DOHH2 (cell line): ENCODE results near the gene VAV2.

ENCODE experiments used
- H3F3A ChIP-seq: fragments of 200-600 bp; sonication (generic), shearing (Covaris generic); 2 replicates; pipeline ENCODE4 v1.6.0; 2016; ENCODE audit warnings: antibody characterized with exemption, mild to moderate bottlenecking; ENCODE audit not compliant: control insufficient read depth, insufficient read depth
- H3K27ac ChIP-seq: fragments of 200-600 bp; sonication (generic); 2 replicates; pipeline ENCODE4 v1.5.1; 2014; ENCODE audit warnings: low read depth, mild to moderate bottlenecking, low read length, moderate library complexity
- H3K27me3 ChIP-seq: fragments of 200-600 bp; sonication (generic); 2 replicates; pipeline ENCODE4 v1.6.1; 2014; ENCODE audit warnings: mild to moderate bottlenecking, low read length, mixed read lengths; ENCODE audit not compliant: control insufficient read depth
- H3K36me3 ChIP-seq: fragments of 200-600 bp; sonication (generic); 2 replicates; pipeline ENCODE4 v1.6.1; 2014; ENCODE audit warnings: mild to moderate bottlenecking, low read length, moderate library complexity, mixed read lengths; ENCODE audit not compliant: control insufficient read depth
- H3K4me1 ChIP-seq: fragments of 200-600 bp; sonication (generic); 2 replicates; pipeline ENCODE4 v1.6.1; 2014; ENCODE audit warnings: mild to moderate bottlenecking, low read length, mixed read lengths; ENCODE audit not compliant: control insufficient read depth
- H3K4me2 ChIP-seq: fragments of 200-600 bp; sonication (generic); 2 replicates; pipeline ENCODE4 v1.6.0; 2014; ENCODE audit warnings: mild to moderate bottlenecking, low read length, moderate library complexity
- H3K4me3 ChIP-seq: fragments of 200-600 bp; sonication (generic); 2 replicates; pipeline ENCODE4 v1.5.1; 2014; ENCODE audit warnings: mild to moderate bottlenecking, low read length, mixed read lengths
- H3K79me2 ChIP-seq: fragments of 200-600 bp; sonication (generic); 2 replicates; pipeline ENCODE4 v1.6.1; 2014; ENCODE audit warnings: mild to moderate bottlenecking, low read length, mixed read lengths; ENCODE audit not compliant: control insufficient read depth
- H3K9me2 ChIP-seq: fragments of 200-600 bp; sonication (generic); replicated peaks from 2 replicates; pipeline ENCODE4 v1.6.1; 2014; ENCODE audit warnings: mild to moderate bottlenecking, low read length, mixed read lengths; ENCODE audit not compliant: control insufficient read depth
- H3K9me3 ChIP-seq: fragments of 200-600 bp; sonication (generic); 2 replicates; pipeline ENCODE4 v1.6.1; 2014; ENCODE audit warnings: antibody characterized with exemption, low read length, mixed read lengths; ENCODE audit not compliant: control insufficient read depth, insufficient read depth
- H4K20me1 ChIP-seq: fragments of 200-600 bp; sonication (generic); 2 replicates; pipeline ENCODE4 v1.6.0; 2014; ENCODE audit warnings: low read depth, mild to moderate bottlenecking, antibody characterized with exemption, low read length, moderate library complexity; ENCODE audit not compliant: control insufficient read depth, insufficient read depth
- CTCF ChIP-seq: fragments of 200-600 bp; sonication (generic); IDR thresholded peaks from one replicate; pipeline ENCODE4 v1.5.1; 2014; ENCODE audit warnings: antibody characterized with exemption, mild to moderate bottlenecking, low read depth, low read length; ENCODE audit not compliant: poor library complexity, severe bottlenecking
- EZH2phosphoT487 ChIP-seq: fragments of 200-600 bp; sonication (generic); IDR thresholded peaks from 2 replicates; pipeline ENCODE4 v1.6.1; 2017; ENCODE audit warnings: borderline replicate concordance, mild to moderate bottlenecking, antibody characterized with exemption, low read length, moderate library complexity, mixed read lengths

VAV2 gene

GRCh38 chr9:133948561-133949485 is 43.3 kb downstream of the VAV2 start:
- Histone ChIP-seq H3K27ac (no peak overlapping the region), H3F3A (no peaks in the 10 kb centered on the region), H3K4me1 (peaks cover 56% of the 10 kb centered on the region), H3K9me3 (no peaks in the 10 kb centered on the region), H3K79me2 (peaks cover 88% of the 10 kb centered on the region), H3K4me2 (no peak overlapping the region), H3K27me3 (no peaks in the 10 kb centered on the region), H4K20me1 (no peaks in the 10 kb centered on the region), H3K9me2 (no peaks in the 10 kb centered on the region), H3K4me3 (no peak overlapping the region), H3K36me3 (peaks cover 3% of the 10 kb centered on the region; the same call in 1 of the 2 replicates)
- TF ChIP-seq EZH2phosphoT487, result no peak
- TF ChIP-seq CTCF, result no peak

DNA sequence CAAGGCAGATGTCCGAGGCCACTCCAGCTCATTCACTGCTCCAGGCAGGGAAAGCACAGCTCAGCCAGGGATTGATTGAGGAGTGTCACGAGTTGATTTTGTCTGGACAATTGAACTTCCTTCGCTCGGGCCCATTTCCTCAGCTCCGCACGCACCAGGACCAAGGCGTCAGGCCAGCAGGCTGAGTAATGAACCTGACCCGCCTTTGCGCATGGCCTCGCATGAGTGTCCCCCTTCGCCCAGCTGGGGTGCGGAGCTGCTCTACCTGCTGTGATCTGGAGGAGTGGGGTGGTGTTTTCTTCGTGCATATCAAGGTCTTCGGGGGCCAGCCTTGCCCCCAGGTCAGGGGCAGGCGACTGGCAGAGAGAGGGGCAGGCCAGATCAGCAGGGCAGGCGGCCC is 44.0 kb downstream of the VAV2 start:
- H3K9me2 ChIP-seq, result no peaks in the 10 kb centered on the region
- no peaks in the 10 kb centered on the region for H3K27me3 ChIP-seq
- no peak overlapping the region for H3K4me2 ChIP-seq
- peaks cover 85% of the 10 kb centered on the region for H3K79me2 ChIP-seq
- H3K9me3 ChIP-seq, result no peaks in the 10 kb centered on the region
- no peaks in the 10 kb centered on the region for H3F3A ChIP-seq
- no peaks in the 10 kb centered on the region for H4K20me1 ChIP-seq
- H3K4me3 ChIP-seq, result no peak overlapping the region
- no peak overlapping the region for H3K27ac ChIP-seq
- H3K36me3 ChIP-seq, result peaks cover 3% of the 10 kb centered on the region; the same call in 1 of the 2 replicates
- H3K4me1 ChIP-seq, result peaks cover 49% of the 10 kb centered on the region
- TF ChIP-seq CTCF (no peak), EZH2phosphoT487 (no peak)

DNA sequence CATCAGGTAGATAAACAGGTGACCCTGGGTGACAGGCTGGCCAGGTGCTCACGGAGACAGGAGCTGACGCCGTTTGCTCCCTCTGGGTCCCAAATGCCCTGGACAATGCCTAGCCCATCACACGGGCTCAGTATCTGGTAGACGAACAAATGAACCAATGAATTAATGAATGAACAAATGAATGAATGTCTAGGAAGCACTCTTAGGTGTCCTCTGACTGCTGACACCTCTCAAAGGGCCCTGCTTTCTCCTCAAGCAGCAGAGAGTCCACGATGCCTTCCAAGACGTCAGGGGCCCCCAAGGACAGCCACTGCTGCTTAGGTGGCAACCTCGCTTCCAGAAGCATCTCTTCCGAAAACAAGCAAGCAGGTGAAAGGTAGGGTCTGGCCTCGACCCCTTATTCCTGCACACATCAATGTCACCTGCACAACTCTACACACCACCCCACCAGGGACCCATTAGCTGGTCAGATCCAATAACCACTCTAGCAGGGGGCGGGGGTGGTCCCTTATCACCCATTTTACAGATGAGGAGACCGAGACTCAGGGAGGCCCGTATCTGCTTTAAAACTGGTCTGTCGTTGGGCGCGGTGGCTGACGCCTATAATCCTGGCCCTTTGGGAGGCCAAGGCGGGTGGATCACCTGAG is 45.2 kb downstream of the VAV2 start:
- H3K4me3 ChIP-seq, result peak overlapping the region; percentile 57
- H3K4me1 ChIP-seq, result peaks cover 53% of the 10 kb centered on the region
- peaks cover 3% of the 10 kb centered on the region; the same call in 1 of the 2 replicates for H3K36me3 ChIP-seq
- no peaks in the 10 kb centered on the region for H3K27me3 ChIP-seq
- H3K27ac ChIP-seq, result peak overlapping the region; percentile 75
- H3F3A ChIP-seq, result no peaks in the 10 kb centered on the region
- peaks cover 85% of the 10 kb centered on the region for H3K79me2 ChIP-seq
- TF ChIP-seq CTCF (no peak), EZH2phosphoT487 (no peak)
- H3K9me2 ChIP-seq, result no peaks in the 10 kb centered on the region
- H3K9me3 ChIP-seq, result no peaks in the 10 kb centered on the region
- peak overlapping the region; percentile 80 for H3K4me2 ChIP-seq
- H4K20me1 ChIP-seq, result no peaks in the 10 kb centered on the region
